ENCODE data around the gene BAHD1.

BAHD1 gene

DNA sequence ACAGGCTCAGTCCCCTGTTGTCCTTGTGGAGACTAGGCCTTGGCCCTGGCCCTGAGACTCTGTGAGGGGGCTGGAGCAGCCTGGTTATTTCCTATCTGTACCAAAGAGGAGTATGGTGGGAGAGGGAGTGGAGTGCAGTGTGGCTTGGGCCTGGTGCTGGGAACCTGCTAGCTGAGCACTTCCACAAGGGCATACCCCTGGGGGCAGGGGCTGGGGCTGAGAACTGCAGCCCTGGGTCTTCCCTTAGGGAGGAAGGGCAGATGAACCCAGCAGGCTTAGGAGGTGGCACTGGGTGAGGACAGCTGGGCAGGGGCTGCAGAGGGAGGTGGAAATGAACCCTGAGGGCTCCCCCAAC lies 26.5 kb downstream of the BAHD1 start:
- DNase-seq (ENCODE audit: low spot score): no peak

DNA sequence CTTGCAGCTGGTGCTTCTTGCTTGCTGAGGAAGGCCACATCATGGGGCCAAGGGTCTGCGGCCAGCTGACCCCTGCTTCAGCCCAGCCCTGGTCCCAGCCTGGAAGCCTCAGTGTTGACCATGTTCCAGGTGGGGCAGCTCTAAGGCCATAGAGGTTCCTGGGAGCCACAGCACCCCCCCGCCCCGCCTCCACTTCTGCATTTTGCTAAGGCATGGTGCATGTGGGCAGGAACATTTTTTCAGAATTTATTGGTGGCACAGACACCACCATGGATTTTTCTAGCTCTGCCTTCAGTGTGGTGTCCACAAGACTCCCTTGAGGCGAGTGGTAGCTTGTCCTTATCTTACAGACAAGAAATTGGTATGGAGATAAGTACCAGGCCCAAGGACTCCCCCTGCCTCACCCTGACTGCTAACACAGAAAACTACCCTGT lies 28.2 kb downstream of the BAHD1 start:
- no peak for DNase-seq (ENCODE audit: low spot score)

DNA sequence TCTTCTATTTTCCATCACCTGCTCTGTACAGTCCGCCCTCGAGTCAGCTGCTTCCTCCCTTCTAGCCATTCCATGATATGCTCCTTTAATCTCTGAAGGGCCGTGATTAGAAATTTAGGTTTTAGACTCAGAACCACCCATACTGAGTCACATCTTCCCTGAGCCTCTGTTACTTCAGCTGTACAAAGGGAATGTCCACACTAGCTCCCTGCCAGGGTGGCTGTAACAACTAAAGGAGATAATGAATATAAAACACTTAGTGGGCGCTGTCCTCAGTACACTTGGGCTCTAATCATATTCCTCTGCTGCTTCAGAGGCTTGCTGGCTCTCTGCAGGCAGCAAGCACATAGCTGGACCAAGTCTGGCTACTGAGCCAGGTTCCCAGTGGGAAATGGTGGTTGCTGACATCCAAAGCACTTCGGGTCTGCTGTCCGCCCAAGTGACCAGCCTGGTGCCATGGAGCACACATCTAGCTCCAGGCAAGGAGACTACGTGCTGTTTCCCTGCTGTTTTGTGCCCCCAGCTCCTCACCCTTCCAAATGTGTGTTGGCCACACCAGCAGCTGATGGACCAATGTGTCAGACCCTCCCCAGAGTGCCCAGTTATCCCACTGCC lies 29.1 kb downstream of the BAHD1 start:
- DNase-seq (ENCODE audit: low spot score): peak; percentile 55

DNA sequence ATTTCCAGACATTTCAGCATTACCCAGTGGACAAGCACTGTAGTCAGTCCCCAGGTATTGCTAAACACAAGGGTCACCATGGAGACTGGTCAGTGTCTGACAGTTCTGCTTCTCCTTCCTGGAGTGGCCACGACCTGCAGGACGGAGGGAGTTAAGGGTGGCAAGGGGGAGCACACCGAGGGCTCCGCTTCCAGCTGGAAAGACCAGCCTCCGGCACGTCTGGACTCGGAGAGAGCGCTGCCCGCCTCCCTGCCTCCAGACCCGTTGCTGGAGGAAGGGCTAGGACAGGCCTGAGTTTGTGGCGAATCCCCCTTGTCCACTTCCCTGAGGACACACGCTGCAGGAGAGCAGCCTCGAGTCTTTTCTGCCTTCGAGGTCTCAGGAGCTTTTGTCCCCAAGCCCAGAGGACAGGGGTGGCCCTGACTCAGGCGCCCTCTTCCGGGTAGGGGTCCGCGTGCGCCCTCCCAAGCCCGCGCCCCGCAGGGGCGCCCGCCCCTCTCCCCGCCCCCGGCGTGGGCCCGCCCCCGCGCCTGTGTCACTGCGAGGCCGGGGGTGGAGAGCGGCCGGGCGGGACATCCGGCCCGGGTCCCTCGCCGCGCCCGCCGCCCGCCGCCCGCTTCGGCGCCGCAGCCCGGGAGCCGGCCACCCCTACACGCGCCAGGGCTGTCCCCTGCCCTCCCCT lies 29.8 kb downstream of the BAHD1 start, which contains the start of gene CHST14:
CHST14 (plus strand) TSS at position 562 of the 682 bp plus-strand sequence. CDS start 230 bp downstream, outside the sequence.
- DNase-seq (ENCODE audit: low spot score): peak; percentile 61

DNA sequence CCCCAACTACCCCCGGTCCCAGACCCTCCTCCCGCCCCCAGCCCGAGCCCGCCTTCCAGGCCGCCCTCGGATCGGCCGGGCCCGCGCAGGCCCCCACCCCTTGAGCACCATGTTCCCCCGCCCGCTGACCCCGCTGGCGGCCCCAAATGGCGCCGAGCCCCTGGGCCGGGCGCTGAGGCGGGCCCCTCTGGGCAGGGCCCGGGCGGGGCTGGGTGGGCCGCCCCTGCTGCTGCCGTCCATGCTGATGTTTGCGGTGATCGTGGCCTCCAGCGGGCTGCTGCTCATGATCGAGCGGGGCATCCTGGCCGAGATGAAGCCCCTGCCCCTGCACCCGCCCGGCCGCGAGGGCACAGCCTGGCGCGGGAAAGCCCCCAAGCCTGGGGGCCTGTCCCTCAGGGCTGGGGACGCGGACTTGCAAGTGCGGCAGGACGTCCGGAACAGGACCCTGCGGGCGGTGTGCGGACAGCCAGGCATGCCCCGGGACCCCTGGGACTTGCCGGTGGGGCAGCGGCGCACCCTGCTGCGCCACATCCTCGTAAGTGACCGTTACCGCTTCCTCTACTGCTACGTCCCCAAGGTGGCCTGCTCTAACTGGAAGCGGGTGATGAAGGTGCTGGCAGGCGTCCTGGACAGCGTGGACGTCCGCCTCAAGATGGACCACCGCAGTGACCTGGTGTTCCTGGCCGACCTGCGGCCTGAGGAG lies 30.5 kb downstream of the BAHD1 start:
- no peak for DNase-seq (ENCODE audit: low spot score)

DNA sequence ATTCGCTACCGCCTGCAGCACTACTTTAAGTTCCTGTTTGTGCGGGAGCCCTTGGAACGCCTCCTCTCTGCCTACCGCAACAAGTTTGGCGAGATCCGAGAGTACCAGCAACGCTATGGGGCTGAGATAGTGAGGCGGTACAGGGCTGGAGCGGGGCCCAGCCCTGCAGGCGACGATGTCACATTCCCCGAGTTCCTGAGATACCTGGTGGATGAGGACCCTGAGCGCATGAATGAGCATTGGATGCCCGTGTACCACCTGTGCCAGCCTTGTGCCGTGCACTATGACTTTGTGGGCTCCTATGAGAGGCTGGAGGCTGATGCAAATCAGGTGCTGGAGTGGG lies 31.0 kb downstream of the BAHD1 start:
- DNase-seq (ENCODE audit: low spot score): peak; percentile 24

DNA sequence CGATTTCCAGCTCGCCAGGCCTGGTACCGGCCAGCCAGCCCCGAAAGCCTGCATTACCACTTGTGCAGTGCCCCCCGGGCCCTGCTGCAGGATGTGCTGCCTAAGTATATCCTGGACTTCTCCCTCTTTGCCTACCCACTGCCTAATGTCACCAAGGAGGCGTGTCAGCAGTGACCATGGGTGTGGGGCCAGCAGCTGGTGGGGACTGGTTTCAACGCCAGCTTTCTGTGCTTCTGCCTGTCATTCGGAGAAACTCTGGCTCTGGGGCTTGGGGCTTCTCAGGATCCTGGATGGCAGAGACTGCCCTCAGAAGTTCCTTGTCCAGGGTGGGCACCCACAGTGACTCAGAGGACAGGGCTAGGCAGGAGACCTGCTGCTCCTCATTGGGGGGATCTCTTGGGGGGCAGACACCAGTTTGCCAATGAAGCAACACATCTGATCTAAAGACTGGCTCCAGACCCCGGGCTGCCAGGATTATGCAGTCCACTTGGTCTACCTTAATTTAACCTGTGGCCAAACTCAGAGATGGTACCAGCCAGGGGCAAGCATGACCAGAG lies 31.5 kb downstream of the BAHD1 start:
- DNase-seq (ENCODE audit: low spot score): no peak

DNA sequence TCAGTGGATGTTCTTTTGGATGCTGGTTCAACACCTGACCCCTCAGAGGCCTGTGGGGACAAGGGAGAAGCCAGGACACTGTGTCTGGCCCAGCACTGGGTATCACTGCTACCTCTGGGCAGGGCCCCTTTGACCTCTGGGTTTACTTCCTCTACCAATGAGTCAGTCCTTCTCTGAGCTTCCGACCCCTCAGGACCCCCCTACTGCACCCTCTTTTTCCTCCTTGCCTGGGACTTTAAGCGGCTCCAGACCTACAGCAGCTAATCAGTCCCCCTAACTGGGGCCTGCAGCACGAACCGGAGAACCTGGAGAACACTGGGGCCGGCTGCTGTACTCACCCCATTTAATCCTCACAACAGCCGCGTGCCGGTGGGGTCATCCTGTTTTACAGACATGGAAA lies 33.8 kb downstream of the BAHD1 start:
- DNase-seq (ENCODE audit: low spot score): no peak

DNA sequence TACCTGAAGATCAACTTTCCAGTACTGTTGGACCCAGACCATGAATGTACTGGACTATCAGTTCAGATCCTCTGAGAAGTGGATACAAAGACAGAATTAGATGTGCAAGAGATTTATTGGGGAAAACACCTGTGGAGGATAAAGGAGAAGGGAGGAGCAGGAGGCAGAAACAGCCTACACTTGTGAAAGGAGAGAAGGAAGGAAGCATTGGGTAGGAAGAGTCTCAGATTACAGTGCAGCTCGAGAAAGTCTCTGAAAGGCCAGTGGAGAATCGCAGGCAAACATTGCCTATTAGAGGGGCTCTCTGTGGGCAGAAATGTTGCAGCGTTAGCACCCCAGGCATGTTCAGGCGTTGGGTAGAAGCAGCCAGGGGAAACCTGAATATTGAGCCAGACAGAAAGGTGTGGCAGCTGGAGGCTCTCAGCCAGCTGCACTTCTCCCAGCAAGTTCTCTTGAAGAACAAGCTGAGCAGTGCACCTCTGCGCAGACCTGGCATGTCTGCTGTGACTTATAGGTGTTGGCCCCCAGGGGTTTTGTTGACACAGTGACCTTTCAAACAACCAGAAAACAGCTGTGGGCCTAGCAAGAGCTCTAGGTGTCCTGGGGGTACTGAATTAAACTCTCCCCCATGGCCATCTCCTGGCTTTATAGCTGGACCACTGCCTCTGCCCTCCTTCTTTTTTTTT lies 37.0 kb downstream of the BAHD1 start:
- DNase-seq (ENCODE audit: low spot score): no peak

DNA sequence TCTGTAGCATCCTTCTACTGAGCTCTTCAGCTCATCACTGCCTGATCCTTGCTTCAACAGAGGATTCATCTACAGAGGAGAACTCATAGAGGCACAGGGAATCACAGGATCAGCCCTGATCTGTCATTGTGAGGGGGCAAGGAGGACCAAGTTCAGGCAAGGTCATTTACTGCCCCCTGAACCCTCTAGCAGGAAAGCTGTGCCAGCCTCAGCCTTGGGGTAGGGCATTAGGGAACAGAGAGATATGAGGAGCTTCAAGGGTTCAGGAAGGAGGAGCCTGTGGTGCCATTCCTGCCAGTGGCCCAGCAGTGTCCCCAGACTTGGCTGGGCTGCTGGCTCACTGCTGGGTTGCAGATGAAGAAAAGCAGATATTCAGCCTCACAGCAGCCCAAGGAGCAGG lies 38.3 kb downstream of the BAHD1 start:
- DNase-seq (ENCODE audit: low spot score): no peak

DNA sequence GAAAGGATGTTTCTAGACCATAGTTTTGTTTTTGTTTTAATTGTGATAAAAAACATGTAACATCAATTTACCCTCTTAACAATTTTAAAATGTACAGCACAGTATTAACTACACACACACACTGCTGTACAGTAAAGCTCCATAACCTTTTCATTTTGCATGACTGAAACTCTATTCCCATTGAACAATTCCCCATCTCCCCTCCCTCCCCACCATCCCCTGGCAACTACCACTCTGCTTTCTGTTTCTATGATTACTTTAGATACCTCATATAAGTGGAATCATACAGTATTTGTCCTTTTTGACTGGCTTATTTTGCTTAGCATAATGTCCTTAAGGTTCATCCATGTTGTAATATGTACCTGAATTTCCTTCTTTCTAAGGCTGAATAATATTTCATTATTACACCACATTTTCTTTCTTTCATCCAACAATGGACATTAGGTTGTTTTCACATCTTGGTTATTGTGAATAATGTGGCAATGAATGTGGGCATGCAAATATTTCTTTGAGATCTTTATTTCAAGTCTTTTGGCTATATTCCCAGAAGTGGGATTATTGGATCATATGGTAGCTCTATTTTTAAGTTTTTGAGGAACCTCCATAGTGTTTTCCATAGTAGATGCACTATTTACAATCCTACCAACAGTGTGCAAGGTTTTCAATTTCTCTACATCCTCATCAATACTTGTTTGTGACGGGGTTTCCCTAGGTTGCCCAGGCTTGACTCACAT lies 40.8 kb downstream of the BAHD1 start:
- no peak for DNase-seq (ENCODE audit: low spot score)

DNA sequence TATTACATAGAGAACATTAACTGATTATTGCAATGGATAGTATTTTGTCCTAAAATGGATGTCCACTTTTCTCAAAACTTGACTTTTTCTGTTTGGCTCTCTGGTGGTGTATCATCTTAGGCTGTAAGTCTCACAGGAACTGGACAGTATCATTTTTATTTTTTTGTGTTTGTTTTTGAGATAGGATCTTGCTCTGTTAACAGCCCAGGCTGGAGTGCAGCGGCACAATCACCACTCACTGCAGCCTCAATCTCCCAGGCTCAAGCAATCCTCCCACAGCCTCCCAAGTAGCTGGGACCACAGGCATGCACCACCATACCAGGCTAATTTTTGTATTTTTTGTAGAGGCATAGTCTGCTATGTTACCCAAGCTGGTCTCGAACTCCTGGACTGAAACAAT lies 43.2 kb downstream of the BAHD1 start:
- no peak for DNase-seq (ENCODE audit: low spot score)

DNA sequence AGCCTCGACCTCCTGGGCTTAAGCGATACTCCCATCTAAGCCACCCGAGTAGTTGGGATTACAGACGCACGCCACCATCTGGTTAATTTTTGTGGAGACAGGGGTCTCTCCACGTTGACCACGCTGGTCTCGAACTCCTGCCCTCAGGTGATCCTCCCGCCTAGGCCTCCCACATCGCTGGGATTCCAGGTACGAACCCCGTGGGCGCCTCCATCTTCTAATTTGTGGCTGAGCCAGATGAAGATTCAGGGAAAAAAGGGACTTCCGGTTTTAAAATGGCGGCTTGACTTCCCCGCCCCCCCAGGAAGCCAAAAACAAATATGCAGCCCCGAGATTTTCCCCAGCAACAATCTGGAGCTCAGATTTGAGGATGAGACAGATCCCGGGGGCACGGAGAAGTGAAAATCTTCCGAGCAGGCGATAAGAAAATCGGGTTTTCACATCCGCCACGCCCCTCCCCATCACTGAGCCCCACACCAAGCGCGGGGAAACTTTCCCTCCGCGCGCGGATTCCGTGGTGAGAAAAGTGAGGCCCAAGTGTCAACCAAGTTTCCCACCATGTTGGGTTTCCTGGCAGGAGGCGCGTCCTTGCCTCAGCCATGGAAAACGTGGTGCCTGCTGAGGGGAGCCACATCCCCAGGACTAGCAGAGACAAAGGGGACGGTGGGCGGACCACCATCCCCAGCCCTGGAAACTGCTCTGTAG lies 45.5 kb downstream of the BAHD1 start:
- DNase-seq (ENCODE audit: low spot score): no peak

DNA sequence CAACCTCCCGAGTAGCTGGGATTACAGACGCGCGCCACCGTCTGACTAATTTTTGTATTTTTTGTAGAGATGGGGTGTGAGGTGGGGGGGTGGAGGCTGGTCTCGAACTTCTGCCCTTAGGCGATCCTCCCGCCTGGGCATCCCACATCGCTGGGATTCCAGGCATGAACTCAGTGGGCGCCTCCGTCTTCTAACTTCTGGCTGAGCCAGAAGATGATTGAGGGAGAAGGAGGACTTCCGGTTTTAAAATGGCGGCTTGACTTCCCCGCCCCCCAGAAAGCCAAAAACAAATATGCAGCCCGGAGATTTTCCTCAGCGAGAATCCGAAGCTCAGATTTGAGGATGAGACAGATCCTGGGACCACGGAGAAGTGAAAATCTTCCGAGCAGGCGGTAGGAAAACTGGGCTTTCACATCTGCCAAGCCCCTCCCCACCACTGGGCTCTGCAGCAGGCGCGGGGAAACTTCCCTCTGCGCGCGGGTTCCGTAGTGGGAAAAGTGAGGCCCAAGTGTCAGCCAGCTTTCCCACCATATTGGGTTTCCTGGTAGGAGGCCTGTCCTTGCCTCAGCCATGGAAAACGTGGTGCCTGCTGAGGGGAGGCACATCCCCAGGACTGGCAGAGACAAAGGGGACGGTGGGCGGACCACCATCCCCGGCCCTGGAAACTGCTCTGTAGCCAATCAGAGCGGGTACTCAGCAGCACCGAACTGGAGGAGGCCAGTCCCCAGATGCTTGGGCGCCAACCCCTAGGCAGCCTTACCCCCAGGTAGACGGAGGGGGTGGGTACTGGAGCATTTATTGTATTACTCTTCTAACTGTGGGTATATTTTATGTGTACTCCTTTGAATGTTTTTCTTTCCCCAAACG lies 47.3 kb downstream of the BAHD1 start:
- no peak for DNase-seq (ENCODE audit: low spot score)

DNA sequence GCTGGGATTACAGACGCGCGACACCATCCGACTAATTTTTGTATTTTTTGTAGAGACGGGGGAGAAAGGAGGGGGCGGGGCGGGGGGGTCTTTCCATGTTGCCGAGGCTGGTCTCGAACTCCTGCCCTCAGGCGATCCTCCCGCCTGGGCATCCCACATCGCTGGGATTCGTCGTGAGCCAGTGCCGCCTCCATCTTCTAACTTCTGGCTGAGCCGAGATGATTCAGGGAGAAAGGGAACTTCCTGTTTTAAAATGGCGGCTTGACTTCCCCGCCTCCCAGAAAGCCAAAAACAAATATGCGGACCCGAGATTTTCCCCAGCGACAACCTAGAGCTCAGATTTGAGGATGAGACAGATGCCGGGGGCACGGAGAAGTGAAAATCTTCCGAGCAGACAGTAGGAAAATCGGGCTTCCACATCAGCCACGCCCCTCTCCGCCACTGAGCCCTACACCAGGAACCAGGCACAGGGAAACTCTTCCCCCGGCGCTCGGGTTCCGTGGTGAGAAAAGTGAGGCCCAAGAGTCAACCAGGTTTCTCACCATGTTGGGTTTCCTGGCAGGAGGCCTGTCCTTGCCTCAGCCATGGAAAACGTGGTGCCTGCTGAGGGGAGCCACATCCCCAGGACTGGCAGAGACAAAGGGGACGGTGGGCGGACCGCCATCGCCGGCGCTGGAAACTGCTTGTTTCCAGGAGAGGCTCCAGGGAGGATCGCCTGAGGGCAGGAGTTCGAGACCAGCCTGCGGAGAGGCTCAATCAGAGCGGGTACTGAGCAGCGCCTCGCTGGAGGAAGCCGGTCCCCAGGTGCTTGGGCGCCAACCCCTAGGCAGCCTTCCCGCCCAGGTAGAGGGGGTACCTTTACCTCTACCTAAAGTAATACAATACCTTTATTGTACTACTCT lies 48.8 kb downstream of the BAHD1 start:
- DNase-seq (ENCODE audit: low spot score): no peak

DNA sequence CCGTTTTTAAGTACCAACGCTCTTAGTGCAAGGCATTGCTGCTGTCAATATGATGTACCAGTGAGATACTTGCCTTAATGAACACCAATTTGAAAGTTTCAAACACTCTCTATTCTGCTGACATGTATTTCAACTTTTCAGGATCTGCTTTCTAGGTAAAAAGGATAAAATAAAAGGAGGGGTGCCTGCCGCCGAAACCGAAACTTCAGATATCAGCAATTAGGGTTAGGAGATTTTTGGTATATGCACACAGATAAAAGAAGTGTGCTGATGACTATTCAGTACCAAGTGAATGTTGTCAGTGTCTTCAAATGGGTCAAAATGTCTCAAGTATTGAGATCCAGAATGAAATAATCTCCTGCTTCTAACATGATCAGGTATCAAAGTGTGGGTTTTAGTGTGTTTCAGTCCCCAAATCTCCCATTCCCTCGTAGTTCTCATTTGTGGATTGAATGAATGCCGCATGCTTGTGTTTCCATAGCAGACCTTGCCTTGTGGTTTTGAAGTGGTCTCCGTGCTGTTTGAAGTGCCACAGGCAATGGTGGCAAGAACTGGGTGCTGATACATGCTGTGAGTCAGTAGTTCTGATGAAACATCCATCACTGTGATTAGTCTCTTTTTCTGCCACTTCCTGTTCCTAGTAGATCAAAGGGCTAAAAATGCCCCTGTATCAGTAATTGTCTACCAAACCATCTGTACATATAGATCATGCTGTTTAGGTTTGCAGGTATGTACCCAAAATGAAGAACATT lies 52.5 kb downstream of the BAHD1 start:
- no peak for DNase-seq (ENCODE audit: low spot score)

DNA sequence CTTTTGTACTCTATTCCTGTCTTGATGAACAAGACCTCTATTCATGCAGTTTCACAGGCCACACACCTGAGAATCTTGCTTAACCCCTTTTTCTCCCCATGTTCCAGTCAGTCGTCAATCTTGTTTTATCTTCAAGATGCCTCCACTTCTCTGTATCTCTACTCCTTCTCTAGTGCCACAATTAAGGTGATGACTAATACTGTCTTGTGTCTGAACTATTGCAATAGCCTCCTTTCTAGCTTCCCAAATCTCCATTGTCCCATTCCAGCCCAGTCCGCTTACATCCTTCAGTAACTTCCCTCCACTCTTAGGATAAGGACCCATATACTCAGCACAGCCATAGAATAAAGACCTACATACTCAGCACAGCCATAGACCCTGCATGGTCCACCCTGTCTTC lies 54.8 kb downstream of the BAHD1 start:
- no peak for DNase-seq (ENCODE audit: low spot score)

DNA sequence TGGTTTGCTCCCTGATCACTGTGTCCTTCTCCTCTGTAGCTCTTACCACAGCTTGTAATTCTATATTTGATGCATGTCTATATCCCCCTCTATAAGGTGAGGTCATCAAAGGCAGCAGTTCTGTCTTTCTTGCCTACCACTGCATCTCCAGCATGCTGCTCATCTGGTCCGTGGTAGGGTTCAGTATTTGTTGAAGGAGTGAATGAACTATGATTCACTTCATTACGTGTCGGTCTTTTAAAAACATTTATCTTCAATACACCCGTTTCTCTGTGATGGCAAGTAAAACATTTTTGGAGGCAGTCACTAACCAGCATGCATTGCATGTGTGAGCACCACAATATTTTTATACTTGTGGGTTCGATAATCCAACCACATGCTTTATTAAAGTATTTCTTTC lies 57.7 kb downstream of the BAHD1 start:
- DNase-seq (ENCODE audit: low spot score): no peak
